DOHH2 (cell line): Measurements from ENCODE around the gene PSMG3.

ENCODE experiments used
- EZH2phosphoT487 ChIP-seq: fragments of 200-600 bp; sonication (generic); IDR thresholded peaks from 2 replicates; pipeline ENCODE4 v1.6.1; 2017; ENCODE audit warnings: borderline replicate concordance, mild to moderate bottlenecking, antibody characterized with exemption, low read length, moderate library complexity, mixed read lengths
- TF ChIP-seq, protein P1 (sequence below): fragments of 200-600 bp; sonication (generic); IDR thresholded peaks from one replicate; pipeline ENCODE4 v1.5.1; 2014; ENCODE audit warnings: antibody characterized with exemption, mild to moderate bottlenecking, low read depth, low read length; ENCODE audit not compliant: poor library complexity, severe bottlenecking

DNA sequence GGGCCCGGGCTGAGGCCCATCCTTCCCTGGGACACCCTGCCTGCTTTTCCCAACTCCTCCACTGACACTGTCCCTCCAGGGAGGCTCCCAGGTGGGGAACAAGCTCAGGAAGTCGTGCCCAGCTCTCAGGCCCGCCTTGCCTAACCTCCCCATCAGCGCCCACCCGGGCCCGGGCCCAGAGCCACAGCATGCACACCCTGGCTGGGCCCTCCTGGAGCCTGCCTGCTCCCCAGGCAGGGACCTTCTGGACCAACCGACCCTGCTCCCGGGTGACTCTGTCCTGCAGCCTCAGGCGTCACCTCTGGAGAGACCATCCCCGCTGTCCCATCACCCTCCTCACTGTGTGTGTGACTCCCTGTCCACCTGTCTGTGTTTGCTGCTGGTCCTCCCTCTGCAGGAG lies 12.1 kb downstream of the PSMG3 start:
- TF ChIP-seq, protein P1, sequence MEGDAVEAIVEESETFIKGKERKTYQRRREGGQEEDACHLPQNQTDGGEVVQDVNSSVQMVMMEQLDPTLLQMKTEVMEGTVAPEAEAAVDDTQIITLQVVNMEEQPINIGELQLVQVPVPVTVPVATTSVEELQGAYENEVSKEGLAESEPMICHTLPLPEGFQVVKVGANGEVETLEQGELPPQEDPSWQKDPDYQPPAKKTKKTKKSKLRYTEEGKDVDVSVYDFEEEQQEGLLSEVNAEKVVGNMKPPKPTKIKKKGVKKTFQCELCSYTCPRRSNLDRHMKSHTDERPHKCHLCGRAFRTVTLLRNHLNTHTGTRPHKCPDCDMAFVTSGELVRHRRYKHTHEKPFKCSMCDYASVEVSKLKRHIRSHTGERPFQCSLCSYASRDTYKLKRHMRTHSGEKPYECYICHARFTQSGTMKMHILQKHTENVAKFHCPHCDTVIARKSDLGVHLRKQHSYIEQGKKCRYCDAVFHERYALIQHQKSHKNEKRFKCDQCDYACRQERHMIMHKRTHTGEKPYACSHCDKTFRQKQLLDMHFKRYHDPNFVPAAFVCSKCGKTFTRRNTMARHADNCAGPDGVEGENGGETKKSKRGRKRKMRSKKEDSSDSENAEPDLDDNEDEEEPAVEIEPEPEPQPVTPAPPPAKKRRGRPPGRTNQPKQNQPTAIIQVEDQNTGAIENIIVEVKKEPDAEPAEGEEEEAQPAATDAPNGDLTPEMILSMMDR = no peak
- TF ChIP-seq EZH2phosphoT487 = no peak
